DMS114 treated with DMSO at 0.1 percent for 48 hours (cell line): Measurements from ENCODE around the gene SLC2A9.

ENCODE experiments used
- DNase-seq: peaks from one replicate; lab custom pipeline; 2025; ENCODE audit not compliant: unreplicated experiment; lab: John Stamatoyannopoulos, UW

Gene SLC2A9

DNA sequence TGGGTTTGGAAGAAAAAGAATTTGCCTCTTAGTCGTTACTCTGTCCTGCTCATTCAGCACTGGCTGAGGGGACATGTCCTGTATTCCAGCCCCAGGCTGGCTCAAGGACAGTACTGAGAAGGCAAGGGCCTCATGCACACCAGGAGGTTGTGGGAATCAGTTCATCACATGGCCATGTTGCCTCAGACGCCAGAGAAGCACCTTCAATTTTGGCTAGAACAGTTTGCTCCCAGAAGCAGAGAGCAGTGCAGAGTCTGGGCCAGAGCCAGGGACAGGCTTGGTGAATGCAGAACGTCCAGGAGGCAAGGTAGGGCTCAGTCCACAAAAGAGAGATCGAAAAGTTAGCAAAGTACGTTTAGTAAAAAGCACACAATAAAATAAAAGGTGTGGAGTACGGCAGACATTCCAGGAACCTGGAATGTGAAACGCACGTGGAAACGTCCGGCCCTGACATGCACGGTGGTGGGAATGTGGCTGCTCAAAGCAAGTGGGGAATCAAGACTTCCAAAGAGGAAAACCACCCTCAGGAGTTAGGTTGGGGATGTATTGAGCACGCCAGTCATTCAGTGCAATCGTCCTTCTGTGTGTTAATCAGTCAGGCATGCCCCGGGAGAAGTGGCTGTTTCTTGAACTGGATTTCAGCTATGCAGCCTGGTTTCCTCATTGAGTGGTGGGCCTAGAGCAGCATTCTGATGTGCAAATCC lies 1.2 kb upstream of the SLC2A9 start:
- DNase-seq, result no peak

- DNase-seq, result no peak
Observed at GRCh38 chr4:10021653-10022023, 341 bp upstream of the SLC2A9 start.

GRCh38 chr4:10020106-10020505 lies 1.2 kb downstream of the SLC2A9 start:
- no peak for DNase-seq

GRCh38 chr4:10019521-10020051 lies 1.7 kb downstream of the SLC2A9 start:
- DNase-seq, result no peak

- DNase-seq, result peak; percentile 88
Observed at GRCh38 chr4:10018818-10019461, 2.4 kb downstream of the SLC2A9 start.

- no peak for DNase-seq
Observed at GRCh38 chr4:10017037-10017893, 4.0 kb downstream of the SLC2A9 start.

DNA sequence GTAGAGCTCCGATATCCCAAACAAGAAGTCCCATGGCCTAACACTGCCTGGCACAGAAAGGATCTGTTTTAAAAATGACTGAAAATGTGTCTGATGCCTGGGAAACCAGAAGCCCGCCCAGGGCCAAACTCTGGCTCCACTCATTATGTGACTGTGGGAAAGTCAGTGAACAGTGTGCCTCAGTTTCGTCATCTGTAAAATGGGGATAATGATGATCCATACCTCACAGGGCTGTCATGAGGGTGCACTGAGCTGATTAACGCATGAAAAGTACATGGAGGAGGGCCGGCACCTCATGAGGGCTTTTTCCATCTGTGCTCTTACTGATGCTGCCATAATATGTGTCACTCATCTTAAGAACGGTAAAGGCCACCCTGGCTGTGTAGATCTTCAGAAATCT lies 5.1 kb downstream of the SLC2A9 start:
- DNase-seq, result no peak

- peak; percentile 18 for DNase-seq
Observed at GRCh38 chr4:10015140-10015753, 6.0 kb downstream of the SLC2A9 start.

DNA sequence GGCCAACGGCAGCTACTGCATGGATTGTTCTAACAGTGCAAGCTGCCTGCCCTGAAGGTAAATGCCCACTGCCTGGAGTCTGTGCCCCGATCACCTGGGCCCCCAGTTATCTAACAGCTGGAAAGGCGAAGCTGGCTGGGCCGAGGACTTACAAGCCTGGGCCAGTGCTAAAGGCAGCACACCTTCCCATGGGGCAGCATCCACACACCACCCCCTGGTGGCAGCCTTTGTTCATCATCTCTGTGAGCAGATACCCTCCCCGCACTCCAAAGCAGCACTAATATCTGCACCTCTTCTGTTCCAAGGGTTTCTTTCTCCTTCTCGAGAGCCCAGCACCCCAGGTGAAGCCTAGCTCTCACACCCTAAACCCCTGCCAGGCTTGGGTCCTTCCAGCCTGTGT lies 7.6 kb downstream of the SLC2A9 start:
- DNase-seq, result peak; percentile 12

GRCh38 chr4:10011885-10012284 lies 9.4 kb downstream of the SLC2A9 start:
- no peak for DNase-seq

DNA sequence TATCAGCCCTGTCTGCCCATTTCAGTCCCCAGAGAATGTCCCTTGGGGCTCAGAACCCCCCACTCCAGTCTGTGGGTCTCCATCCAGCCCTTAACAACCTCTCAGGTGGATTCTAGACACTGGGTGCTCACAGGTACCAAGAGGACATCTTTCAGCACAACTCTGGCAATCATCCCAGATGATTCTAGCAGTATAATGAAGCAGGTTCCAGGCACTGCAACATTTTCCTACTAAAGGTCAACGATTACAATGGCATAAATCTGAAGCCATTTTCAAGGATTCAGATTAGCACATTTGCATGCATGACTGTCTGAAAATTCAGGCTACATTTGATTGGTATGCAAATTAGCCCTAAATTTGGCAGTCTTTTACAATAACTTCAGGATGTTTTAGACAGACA lies 10.0 kb downstream of the SLC2A9 start:
- no peak for DNase-seq

GRCh38 chr4:10009861-10010500 lies 11.3 kb downstream of the SLC2A9 start:
- DNase-seq, result no peak

- DNase-seq, result no peak
Observed at GRCh38 chr4:10008609-10009005, 12.7 kb downstream of the SLC2A9 start.

- DNase-seq, result no peak
Observed at GRCh38 chr4:10007793-10008608, 13.3 kb downstream of the SLC2A9 start.

- DNase-seq, result no peak
Observed at GRCh38 chr4:10007436-10007740, 13.9 kb downstream of the SLC2A9 start.

DNA sequence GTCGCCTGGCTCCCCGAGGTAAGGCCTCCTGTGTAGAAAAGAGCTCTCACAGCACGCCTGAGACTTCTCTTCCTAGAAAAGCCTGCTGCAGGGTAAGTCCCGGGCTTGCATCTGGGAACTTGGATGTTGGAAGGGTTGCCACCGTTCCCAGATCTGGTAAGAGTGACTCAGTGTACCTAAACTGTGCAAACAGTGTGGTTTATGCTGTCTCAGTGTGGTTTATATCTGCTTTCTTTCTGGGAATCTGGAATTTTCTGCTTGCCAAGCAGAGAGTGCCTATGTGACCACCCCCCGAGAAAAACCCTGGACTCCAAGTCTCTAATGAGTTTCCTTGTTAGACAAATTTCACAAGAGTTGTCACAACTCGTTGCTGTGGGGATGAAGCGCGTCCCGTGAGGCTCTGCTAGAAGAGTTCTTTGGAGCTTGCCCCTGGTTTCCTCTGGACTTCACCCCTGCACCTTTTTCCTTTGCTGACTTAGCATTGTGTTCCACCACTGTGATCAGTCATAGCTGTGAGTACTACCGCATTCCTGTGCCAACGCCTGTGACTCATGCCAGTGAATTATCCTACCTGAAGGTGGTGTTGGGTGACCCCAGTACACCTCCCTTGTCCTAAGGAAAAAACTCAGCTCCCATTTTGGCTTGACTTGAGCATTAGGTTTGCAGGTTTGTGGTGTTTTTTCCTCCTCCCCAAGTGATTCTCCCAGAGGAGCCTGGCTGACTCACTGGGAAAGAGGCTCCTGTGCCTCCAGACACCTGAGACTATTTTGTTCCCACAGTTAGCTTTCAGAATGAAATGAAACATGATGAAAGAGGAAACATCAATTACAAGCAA lies 14.5 kb downstream of the SLC2A9 start:
- DNase-seq, result no peak

- DNase-seq, result no peak
Observed at GRCh38 chr4:10006231-10006600, 15.1 kb downstream of the SLC2A9 start.

- DNase-seq, result no peak
Observed at GRCh38 chr4:10005632-10006031, 15.7 kb downstream of the SLC2A9 start.

GRCh38 chr4:10003666-10004065 lies 17.6 kb downstream of the SLC2A9 start:
- DNase-seq, result no peak
